Upper lobe of left lung (tissue), 6 donors: ENCODE measurements around the gene AVEN. TPM values are rescaled to one million over a fixed set of nuclear protein-coding genes. Genes with fewer than 3 reads are reported as not detected.

ENCODE experiments used
- ATAC-seq, 2 donors: fragments of 200-7000 bp; cut with Tn5 transposase; one replicate each; pipeline ENCODE4 v1.9.1; 2022; ENCODE audit warnings: mild to moderate bottlenecking in 2 of 2, moderate library complexity in 2 of 2; ENCODE audit not compliant: low FRiP score in 2 of 2
- DNase-seq, 2 donors: peaks; one replicate each; pipeline ENCODE4 v3.0.0-alpha.2; 2019 to 2020
- H3K27ac ChIP-seq, 4 donors: fragments of 200-600 bp; sonication (generic); one replicate each; pipeline ENCODE4 v1.5.1; 2016 to 2019
- H3K27me3 ChIP-seq, 4 donors: fragments of 200-600 bp; sonication (generic); one replicate each; pipeline ENCODE4 v1.5.1; 2017 to 2019
- H3K36me3 ChIP-seq, 4 donors: fragments of 200-600 bp; sonication (generic); one replicate each; pipeline ENCODE4 v1.5.1; 2016 to 2019
- H3K4me1 ChIP-seq, 4 donors: fragments of 200-600 bp; sonication (generic); one replicate each; pipeline ENCODE4 v1.5.1; 2018 to 2019
- H3K4me3 ChIP-seq, 4 donors: fragments of 200-600 bp; sonication (generic); one replicate each; pipeline ENCODE4 v1.5.1; 2017 to 2019; ENCODE audit warnings: mild to moderate bottlenecking in 2 of 4, moderate library complexity in 1 of 4
- H3K9me3 ChIP-seq, 4 donors: fragments of 200-600 bp; sonication (generic); one replicate each; pipeline ENCODE4 v1.5.1; 2018 to 2019
- EP300 ChIP-seq, 4 donors: sonication (generic); formaldehyde crosslinking; IDR thresholded peaks; one replicate each; pipeline ENCODE4 v1.5.1; 2017; ENCODE audit warnings: antibody characterized with exemption in 4 of 4, control low read depth in 2 of 4
- POLR2A ChIP-seq, 4 donors: fragments of 450-650 bp; IDR thresholded peaks; one replicate each; pipeline ENCODE4 v1.5.1; 2016 to 2017; ENCODE audit warnings: antibody characterized with exemption in 4 of 4, mild to moderate bottlenecking in 2 of 4
- POLR2AphosphoS5 ChIP-seq, 2 donors: sonication (generic); formaldehyde crosslinking; IDR thresholded peaks; one replicate each; pipeline ENCODE4 v1.5.1; 2017; ENCODE audit warnings: antibody characterized with exemption in 2 of 2
- WGBS, 2 donors: methylation state at CpG; one replicate each; pipeline ENCODE4 v1.1.5; 2017 to 2018; 5-methylcytosine and 5-hydroxymethylcytosine counted together
- total RNA-seq, 6 donors: library from RNA; depleted of rRNA in 4 of 6; stranded (reverse); fragments of >200 nt in 4 of 6; gene quantifications; one replicate each; pipeline versions ENCODE4 v1.1.0 to v1.2.1, GENCODE V29; 2016 to 2021
- TF ChIP-seq, protein P1 (sequence below), 6 experiments: fragments of 450-650 bp in 4 of 6; fragments of 200-600 bp in 2 of 6; sonication (generic) in 2 of 6; IDR thresholded peaks; one replicate each; pipeline ENCODE4 v1.5.1; 2016 to 2019; ENCODE audit warnings: antibody characterized with exemption in 6 of 6
- donor health status: DM: no; HTN: no; CAD: no; lungs with moderate emphysema.
- donor health status: DM: no; HTN: yes; CAD: no; lungs with severe emphysema.

Gene AVEN
- total RNA-seq, 6 donors from 2014 or later = 6.9 to 38.8 (median 9.9) TPM

DNA sequence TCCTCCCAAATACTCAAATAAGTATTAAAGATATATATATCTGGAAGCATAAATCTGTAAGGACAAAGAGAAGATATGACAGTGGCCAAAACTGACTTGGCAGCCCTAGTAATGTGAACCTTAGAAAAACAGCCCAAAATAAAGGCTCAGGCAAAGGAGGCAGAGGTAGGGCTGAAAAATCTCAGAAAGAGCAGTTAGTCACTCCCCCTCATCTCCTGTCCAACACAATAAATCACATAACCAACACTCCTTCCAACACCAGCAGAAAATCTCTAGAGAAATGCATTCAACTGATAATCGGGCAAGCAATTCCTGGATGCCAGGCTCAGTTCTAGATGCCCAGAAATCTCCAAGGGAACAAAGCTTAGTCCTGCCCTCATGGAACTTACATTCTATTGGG, 92.9 kb downstream of the AVEN start:
- no peak overlapping the region for H3K4me3 ChIP-seq
- DNase-seq = no peak
- H3K27ac ChIP-seq = no peak overlapping the region
- TF ChIP-seq EP300 (IDR thresholded peaks at IDR 0.05) (no peak), POLR2AphosphoS5 (IDR thresholded peaks at IDR 0.05) (no peak), POLR2A (IDR thresholded peaks at IDR 0.05) (no peak)
- TF ChIP-seq, protein P1, sequence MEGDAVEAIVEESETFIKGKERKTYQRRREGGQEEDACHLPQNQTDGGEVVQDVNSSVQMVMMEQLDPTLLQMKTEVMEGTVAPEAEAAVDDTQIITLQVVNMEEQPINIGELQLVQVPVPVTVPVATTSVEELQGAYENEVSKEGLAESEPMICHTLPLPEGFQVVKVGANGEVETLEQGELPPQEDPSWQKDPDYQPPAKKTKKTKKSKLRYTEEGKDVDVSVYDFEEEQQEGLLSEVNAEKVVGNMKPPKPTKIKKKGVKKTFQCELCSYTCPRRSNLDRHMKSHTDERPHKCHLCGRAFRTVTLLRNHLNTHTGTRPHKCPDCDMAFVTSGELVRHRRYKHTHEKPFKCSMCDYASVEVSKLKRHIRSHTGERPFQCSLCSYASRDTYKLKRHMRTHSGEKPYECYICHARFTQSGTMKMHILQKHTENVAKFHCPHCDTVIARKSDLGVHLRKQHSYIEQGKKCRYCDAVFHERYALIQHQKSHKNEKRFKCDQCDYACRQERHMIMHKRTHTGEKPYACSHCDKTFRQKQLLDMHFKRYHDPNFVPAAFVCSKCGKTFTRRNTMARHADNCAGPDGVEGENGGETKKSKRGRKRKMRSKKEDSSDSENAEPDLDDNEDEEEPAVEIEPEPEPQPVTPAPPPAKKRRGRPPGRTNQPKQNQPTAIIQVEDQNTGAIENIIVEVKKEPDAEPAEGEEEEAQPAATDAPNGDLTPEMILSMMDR (IDR thresholded peaks at IDR 0.05) = no peak
- H3K36me3 ChIP-seq = no peaks in the 10 kb centered on the region
- no peak for ATAC-seq
- H3K27me3 ChIP-seq = no peaks in the 10 kb centered on the region
- 88 to 91% methylated on average over 1 of the region's 1 CpG for WGBS, 2 donors
- peaks cover 0 to 6% (median 0%) of the 10 kb centered on the region in 4 donors for H3K4me1 ChIP-seq
- no peaks in the 10 kb centered on the region for H3K9me3 ChIP-seq

DNA sequence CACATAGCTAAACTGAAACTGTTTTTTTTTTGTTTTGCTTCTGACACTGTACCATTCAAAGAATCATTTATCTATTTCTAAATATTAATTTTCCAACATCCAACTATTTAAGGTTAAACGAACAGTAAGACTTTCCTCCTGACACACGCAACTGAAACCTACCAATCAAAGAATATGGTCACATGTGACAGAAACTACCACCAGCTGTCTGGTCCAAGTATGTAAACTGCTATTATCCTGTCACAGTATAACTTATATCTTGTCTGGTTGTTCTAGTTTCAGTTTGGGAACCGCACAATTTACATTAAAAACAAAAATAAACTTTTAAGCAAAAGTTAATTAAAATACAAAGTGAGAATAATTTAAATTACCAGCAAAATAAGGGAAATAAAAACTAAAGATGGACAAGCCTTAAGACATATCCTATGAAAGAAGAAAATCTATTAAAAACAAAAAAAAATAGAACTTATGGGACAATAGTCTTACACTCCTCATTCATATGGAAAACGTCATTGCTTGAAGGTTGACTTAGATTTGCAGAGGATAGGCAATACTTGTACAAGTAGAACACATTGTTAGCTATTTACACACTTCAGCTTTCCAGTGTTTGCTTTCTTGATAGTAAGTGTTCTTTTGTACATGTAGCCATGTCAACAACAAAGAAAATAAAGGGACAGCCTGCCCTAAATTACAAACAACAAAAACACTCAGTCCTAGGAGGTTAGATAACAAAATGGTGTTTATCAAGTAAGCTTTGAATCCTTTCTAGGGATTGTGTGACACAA, 97.5 kb downstream of the AVEN start:
- no peak for TF ChIP-seq POLR2AphosphoS5 (IDR thresholded peaks at IDR 0.05)
- no peak for TF ChIP-seq POLR2A (IDR thresholded peaks at IDR 0.05)
- peak in 1 of 4 donors; percentile 21 for TF ChIP-seq EP300 (IDR thresholded peaks at IDR 0.05)
- TF ChIP-seq, protein P1 (IDR thresholded peaks at IDR 0.05) = no peak
- DNase-seq (no peak), ATAC-seq (peak in 1 of 2 donors; percentile 59)
- Histone ChIP-seq H3K27ac (no peak overlapping the region), H3K4me3 (no peak overlapping the region), H3K27me3 (no peaks in the 10 kb centered on the region), H3K4me1 (peaks cover 0 to 6% (median 0%) of the 10 kb centered on the region in 4 donors), H3K9me3 (no peaks in the 10 kb centered on the region), H3K36me3 (no peaks in the 10 kb centered on the region)
- 65 to 71% methylated on average over 4 of the region's 4 CpGs for WGBS, 2 donors

DNA sequence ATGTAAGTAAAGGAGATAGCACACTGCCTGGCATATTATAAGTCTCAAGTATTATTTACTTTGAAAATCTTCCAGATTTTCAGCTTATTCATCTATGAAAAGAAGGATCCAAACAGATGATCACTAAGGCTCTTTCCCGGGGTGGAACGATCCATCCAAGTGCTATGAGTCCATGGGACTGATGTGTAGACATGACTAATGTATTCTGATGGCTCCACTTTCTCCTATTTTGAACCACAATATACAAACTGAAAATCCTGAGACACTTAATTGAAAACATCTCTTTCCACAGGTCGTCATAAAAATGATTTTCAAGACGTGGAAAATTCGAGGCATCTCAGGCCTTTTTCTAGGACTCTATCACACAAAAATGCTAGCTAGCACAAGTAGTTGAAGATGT, 104.1 kb downstream of the AVEN start:
- TF ChIP-seq POLR2AphosphoS5 (IDR thresholded peaks at IDR 0.05) = no peak
- TF ChIP-seq, protein P1 (IDR thresholded peaks at IDR 0.05) = no peak
- no peak for TF ChIP-seq POLR2A (IDR thresholded peaks at IDR 0.05)
- TF ChIP-seq EP300 (IDR thresholded peaks at IDR 0.05) = no peak
- Histone ChIP-seq H3K36me3 (no peaks in the 10 kb centered on the region), H3K9me3 (no peaks in the 10 kb centered on the region), H3K4me1 (no peaks in the 10 kb centered on the region), H3K27ac (no peak overlapping the region), H3K27me3 (no peaks in the 10 kb centered on the region), H3K4me3 (no peak overlapping the region)
- DNase-seq (no peak), ATAC-seq (no peak)
- WGBS, 2 donors = 84% methylated on average over 5 of the region's 5 CpGs

DNA sequence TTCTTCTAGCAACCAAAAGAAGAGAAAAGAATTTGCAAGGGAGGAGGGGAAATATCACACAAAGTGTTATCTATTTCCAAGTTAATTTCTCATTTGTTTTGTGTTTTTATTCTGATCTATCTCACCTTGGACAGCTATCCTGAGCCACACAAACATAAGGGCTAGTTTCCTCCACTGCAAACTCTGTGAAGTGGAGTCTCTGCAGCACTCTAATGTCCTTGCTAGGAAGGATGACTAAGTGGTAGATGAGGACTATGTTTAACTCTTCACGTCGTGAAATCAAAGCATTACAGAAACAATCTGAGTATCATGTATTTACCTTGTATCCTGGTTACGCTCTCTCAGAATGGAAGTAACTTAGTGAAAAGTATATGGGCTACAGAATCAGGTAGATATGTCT, 104.6 kb downstream of the AVEN start:
- no peak overlapping the region for H3K4me3 ChIP-seq
- ATAC-seq (peak in 1 of 2 donors; percentile 59), DNase-seq (no peak)
- 58 to 67% methylated on average over 3 of the region's 3 CpGs for WGBS, 2 donors
- H3K4me1 ChIP-seq = no peaks in the 10 kb centered on the region
- no peaks in the 10 kb centered on the region for H3K9me3 ChIP-seq
- TF ChIP-seq POLR2A (IDR thresholded peaks at IDR 0.05) (no peak), POLR2AphosphoS5 (IDR thresholded peaks at IDR 0.05) (no peak)
- H3K36me3 ChIP-seq = no peaks in the 10 kb centered on the region
- H3K27ac ChIP-seq = no peak overlapping the region
- no peaks in the 10 kb centered on the region for H3K27me3 ChIP-seq

DNA sequence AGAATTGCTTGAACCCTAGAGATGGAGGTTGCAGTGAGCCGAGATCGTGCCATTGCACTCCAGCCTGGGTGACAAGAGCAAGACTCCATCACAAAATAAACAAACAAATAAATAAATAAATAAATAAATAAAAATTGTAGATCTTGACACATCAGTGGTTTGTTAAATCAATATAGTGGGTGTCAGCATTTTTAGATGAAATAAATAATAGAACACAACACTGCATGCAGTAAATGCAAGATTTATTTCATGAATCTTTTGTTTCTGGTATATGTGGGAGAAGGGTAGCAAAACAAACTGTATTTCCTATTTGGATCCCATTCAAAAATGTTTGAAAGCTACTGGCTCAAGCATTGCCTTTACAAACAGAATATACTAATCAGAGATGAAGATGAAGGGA, 106.3 kb downstream of the AVEN start:
- no peak for DNase-seq
- H3K4me3 ChIP-seq = no peak overlapping the region
- H3K27ac ChIP-seq = no peak overlapping the region
- peaks cover 0 to 6% (median 0%) of the 10 kb centered on the region in 4 donors for H3K4me1 ChIP-seq
- ATAC-seq = no peak
- no peaks in the 10 kb centered on the region for H3K36me3 ChIP-seq
- WGBS, 2 donors = 94 to 95% methylated on average over 2 of the region's 2 CpGs
- TF ChIP-seq, protein P1 (IDR thresholded peaks at IDR 0.05) = no peak
- TF ChIP-seq POLR2A (IDR thresholded peaks at IDR 0.05) (no peak), EP300 (IDR thresholded peaks at IDR 0.05) (no peak), POLR2AphosphoS5 (IDR thresholded peaks at IDR 0.05) (no peak)
- no peaks in the 10 kb centered on the region for H3K9me3 ChIP-seq
- H3K27me3 ChIP-seq = no peaks in the 10 kb centered on the region
